Gastrocnemius medialis (tissue), 4 donors: ENCODE measurements around the gene MAS1.

Source experiments
- POLR2A ChIP-seq, 2 donors: fragments of 450-650 bp; IDR thresholded peaks; one replicate each; pipeline ENCODE4 v1.6.1; 2017; ENCODE audit warnings: antibody characterized with exemption in 2 of 2, mild to moderate bottlenecking in 2 of 2, moderate library complexity in 2 of 2
- TF ChIP-seq, protein P1 (sequence below), 5 experiments: fragments of 450-650 bp in 3 of 5; fragments of 200-600 bp in 2 of 5; sonication (generic) in 2 of 5; IDR thresholded peaks in 4 of 5; conservative IDR thresholded peaks in 1 of 5; 1 replicate in 4 of 5; 2 replicates in 1 of 5; pipeline ENCODE4 v1.5.1; 2016 to 2019; ENCODE audit warnings: antibody characterized with exemption in 5 of 5, mild to moderate bottlenecking in 3 of 5, moderate library complexity in 3 of 5

DNA sequence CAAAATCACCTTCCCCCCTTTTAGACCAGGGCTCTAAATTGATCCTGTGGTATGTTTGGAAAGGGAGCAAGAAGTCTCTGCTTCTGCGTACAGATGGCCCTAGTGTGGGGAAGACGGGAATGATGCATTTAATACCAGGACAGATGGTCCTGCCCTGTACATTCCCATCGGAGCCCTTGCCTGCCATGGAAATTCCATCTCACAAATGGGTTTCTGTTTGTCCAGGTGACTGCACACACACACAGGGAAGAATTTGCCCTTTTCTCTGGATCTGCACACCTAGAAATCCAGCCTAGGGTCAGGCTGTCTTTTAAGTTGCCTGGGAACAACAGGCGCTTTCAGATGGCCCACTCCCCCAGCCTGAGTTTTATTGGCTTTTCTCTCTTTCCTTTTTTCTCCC lies 1.3 kb downstream of the MAS1 start:
- TF ChIP-seq, protein P1, sequence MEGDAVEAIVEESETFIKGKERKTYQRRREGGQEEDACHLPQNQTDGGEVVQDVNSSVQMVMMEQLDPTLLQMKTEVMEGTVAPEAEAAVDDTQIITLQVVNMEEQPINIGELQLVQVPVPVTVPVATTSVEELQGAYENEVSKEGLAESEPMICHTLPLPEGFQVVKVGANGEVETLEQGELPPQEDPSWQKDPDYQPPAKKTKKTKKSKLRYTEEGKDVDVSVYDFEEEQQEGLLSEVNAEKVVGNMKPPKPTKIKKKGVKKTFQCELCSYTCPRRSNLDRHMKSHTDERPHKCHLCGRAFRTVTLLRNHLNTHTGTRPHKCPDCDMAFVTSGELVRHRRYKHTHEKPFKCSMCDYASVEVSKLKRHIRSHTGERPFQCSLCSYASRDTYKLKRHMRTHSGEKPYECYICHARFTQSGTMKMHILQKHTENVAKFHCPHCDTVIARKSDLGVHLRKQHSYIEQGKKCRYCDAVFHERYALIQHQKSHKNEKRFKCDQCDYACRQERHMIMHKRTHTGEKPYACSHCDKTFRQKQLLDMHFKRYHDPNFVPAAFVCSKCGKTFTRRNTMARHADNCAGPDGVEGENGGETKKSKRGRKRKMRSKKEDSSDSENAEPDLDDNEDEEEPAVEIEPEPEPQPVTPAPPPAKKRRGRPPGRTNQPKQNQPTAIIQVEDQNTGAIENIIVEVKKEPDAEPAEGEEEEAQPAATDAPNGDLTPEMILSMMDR (IDR thresholded peaks at IDR 0.05 in 4 of 5, conservative IDR thresholded peaks at IDR 0.05 in 1 of 5), result no peak
- no peak for TF ChIP-seq POLR2A (IDR thresholded peaks at IDR 0.05)
